HG02571 (cell line): ENCODE data around the gene LRMDA.

ENCODE experiments used
- ATAC-seq: cut with Tn5 transposase; IDR thresholded peaks from one replicate; pipeline ENCODE4 v1.9.1; 2021; ENCODE audit warnings: mild to moderate bottlenecking, moderate library complexity; ENCODE audit not compliant: unreplicated experiment

LRMDA gene

GRCh38 chr10:75803121-75803520 is 371.7 kb downstream of the LRMDA start:
- no peak for ATAC-seq

GRCh38 chr10:75803816-75804552 is 372.6 kb downstream of the LRMDA start:
- ATAC-seq: no peak

GRCh38 chr10:75806186-75806585 is 374.8 kb downstream of the LRMDA start:
- ATAC-seq: no peak

- ATAC-seq: no peak
Measured at GRCh38 chr10:75807456-75807855, 376.0 kb downstream of the LRMDA start.

GRCh38 chr10:75809003-75809402 is 377.6 kb downstream of the LRMDA start:
- ATAC-seq: no peak

DNA sequence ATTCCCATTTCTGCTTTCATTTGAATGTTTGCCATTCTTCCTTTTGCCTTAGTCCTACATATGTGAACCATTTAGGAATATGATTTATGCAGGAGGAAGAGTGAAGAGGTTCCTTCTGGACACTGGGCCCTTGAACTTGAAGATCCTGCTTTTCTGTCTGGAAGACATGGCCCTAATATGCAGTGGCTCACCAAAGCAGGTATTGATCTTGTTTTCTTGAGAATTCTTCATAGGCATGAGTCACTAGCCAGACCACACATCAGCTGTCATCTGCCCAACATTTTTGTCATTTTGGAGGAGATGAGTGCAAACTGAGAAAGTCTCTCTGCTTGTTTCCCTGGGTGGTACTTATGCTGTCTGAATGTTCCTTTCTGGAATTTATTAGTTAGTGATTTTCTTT is 382.6 kb downstream of the LRMDA start:
- no peak for ATAC-seq

GRCh38 chr10:75815066-75815465 is 383.6 kb downstream of the LRMDA start:
- ATAC-seq: no peak

DNA sequence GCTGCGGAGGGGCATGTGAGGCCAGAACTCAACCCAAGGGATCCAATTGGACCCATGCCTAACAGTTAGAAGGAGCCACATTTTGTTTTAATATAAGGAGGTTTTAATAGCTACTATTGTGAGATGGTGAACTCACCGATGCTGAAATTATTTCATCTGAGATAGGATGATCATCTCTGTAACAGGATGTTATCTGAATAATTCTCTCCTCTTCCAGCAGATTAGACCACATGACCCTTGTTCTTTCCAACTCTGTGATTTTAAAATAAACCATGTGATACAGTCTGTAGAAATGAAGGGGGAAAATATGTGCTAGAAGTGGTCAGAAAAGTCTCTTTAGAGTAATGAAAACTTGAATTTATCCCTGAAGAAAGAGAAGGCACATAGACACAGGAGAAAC is 385.8 kb downstream of the LRMDA start:
- no peak for ATAC-seq

- no peak for ATAC-seq
Measured at GRCh38 chr10:75818552-75818951, 387.1 kb downstream of the LRMDA start.

GRCh38 chr10:75825235-75825634 is 393.8 kb downstream of the LRMDA start:
- ATAC-seq: no peak

DNA sequence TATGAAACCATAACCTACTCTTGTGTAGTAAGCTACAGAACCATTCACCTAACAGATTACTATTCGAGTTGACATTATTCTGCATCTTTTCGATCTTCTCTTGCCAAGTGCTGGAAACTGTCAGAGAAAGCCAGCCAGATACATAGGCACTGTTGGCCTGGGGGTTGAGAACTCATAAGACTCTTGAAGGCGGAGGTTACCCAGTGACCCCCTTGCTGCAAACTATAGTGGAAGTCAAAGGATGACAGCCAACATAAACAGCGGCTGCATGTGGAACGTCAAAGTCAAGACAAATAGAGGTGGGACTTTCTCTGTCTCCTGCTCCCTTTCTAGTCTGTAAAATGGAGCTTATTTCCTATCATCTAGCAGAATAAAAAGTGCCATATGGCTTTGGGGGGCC is 394.2 kb downstream of the LRMDA start:
- ATAC-seq: no peak

DNA sequence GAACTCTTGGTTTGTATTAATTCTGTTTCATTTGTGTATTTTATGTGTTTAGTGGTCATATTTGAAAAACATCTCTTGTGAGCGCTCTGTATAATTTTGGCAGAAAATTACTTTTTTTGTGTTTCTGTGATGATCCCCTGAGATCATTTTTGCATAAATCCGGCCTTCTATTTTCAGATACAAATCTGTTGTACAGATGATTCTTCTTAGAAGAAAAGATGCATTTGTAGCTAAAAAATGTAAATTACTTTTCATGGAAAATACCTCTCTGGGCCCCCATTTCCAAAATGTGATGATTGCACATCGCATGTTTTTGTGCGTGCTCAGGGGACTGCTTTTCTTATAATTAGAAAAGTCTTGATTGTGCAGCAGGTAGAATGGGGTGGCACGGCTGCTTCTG is 395.4 kb downstream of the LRMDA start:
- no peak for ATAC-seq

DNA sequence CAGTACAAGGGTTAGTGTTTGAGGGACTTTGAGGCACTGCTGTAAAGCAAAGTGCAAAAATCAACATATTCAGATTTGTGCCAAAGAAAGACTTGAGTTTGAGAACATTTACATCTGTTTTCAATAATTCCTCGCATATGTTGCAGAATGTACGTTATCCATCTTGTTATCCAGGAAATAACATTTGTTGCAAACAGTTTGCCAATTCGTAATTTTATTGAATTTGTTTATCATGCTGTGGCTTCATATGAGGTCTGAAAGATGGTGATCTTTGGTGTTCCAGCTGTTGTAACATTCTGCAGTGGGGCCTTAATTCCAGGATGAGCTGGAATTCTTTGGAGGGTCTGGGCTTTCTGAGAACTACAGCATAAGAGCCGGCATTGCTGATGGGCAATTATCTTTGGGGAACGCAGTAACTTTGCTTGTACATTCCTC is 396.2 kb downstream of the LRMDA start:
- ATAC-seq: no peak

DNA sequence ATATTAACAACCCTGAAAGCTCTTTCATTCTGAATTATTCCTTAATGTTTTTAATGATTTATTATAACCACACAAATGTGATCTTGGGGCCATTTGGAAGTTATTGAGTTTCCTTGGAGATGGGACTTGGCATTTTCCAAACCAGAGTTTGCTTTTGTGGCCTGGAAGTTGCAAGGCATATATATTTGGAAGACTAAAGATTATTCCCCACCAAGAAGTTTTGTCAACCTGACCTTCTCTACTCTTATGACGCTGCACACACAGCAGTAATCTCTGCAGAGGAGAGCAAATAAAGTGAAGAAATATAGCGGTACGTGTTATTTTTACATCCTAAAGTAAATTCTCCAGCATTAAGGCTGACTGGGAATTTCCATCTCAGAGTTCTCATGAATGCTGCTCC is 397.0 kb downstream of the LRMDA start:
- no peak for ATAC-seq

GRCh38 chr10:75836064-75836463 is 404.6 kb downstream of the LRMDA start:
- ATAC-seq: no peak

DNA sequence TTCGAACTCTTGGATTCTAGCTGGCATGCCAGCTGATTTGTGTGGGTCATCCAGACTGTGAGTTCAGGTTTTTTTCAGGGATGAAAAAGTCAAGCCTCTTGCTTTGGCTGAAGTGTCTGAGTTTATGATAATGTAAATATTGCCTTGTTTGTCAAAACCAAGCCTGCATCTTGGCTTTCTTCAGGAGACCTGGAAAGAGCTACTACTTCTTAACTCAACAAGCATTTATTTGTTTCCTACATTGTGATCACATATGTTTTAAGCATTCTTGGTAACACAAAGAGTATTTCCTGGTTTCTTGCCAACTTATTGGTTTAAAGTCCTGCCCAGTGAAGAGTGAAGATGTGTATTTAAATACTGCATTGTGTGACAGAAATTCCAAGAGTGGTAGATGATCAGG is 407.1 kb downstream of the LRMDA start:
- ATAC-seq: no peak

DNA sequence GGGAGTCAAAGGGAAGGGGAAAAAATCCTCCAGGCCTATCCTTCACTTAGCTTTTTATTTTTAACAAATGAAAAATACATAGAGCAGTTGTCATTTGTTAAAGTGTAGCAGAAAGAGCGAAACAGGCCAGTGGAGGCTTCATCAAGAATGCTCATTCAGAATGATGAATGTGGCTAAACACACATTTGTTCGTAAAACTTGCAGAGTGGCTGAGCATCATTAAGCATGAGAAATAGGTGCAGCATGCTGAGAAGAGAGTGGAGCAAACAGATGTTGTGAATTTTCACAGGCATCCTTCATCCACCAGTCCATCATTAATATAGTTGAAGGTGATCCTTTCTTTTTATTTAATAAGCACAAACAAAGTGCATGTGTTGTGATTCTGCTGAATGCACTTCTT is 407.6 kb downstream of the LRMDA start:
- ATAC-seq: no peak

DNA sequence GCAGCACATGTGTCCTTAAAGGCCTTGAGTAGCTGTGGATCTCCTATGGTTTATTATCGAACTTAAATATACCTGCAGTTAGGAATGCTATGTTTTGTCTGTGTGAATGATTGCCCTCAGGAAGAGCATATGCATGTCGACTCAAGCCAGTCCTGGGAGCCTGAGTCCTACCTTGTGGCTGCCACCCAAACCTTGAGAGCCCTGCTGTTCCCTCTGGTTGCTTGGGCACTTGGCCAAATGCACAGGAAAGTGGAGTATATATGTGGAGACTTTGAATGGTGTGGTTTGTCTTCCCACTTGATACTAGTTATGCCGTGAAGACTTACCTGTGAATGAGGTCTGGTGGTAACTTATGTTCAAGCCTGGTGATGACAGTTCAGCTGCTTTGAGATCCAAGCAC is 409.8 kb downstream of the LRMDA start:
- ATAC-seq: no peak

DNA sequence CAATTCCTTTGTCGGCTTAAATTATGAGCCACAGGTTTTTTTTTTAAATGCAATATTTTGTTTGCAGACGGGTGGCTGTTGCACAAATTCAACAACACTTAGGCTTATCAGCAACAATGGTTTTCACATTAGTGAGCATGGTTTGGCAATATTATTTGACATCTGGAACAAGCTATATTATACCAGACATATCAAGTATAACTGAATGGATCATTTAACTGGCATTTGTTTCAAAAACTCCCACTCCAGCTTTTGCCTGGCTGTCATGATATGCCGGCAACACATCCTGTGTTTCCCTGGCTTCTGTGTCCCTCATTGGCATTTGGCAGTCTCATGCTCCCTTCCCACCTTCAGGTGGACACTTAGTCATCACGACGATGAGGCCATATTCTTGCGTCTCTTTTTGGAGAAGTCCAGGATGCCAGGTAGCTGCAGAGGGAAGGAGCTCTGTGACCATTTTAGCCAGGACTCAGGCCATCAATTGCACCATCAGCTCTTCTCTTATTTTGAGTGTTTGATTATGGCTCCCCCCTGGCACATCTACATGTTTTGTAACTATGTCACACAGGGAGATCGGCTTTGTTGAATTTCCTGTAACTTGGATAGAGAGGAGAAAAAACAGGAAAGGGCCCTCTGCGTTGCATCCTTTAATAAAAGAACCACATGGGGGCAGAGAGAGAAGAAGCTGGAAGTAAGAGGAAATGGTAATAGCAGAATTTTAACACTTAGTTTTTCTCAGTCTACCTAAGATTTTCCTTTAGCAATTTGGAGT is 413.9 kb downstream of the LRMDA start:
- ATAC-seq: no peak

DNA sequence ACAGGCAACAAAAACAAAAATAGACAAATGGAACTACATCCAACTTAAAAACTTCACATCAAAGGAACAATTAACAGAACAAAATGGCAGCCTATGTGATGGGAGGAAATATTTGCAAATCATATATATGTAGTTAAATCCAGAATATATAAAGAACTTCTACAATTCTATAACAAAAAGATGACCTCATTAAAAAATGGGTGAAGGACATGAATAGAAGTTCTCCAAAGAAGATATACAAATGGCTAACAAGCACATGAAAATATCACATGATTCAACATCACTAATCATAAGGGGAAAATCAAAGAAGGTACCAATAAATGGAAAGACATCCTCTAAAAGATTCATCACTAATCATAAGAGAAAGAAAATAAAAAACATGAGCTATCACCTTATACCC is 416.1 kb downstream of the LRMDA start:
- ATAC-seq: no peak

DNA sequence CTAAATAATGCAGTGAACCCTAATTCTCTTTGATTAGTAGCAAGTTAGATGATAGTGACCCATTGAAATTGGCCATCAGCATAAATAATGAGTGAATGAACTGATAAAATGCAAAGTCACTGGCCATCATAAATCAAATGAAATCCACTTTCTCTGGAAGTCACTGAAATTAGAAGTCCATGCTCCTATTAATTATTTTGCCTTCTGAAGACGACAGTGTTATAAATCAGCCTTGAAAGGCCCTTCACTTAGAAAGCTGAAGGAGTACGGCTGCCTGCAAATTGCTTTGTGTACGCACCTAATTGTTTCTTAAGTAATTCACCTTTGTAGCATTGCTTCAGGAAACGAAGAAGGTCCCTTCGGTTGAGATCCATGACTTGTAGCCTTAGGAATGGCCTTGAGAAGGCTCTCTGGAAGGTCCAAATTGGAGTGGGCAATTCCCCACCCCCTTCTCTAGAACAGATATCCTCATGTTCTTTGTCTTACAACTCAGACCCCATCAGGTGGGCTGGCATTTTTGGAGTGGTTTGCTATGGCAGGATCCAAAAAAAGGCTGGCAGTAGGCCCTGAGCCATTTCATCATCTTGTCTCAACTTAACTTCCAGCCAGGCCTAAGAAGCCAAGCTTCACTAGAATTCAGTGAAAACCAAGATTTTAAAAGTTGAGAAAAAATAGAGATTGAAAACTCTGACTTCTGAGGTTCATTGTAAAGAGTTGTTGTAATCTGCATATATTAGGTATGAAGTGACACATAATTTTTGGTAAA is 420.3 kb downstream of the LRMDA start:
- no peak for ATAC-seq
